WERI-Rb-1 (cell line): ENCODE measurements around the gene RAB22A.
"Not testable (repeated sequence)": the region's sequence is repeated elsewhere in the genome, so short reads cannot be mapped to it uniquely, and the experiment has no call there.

Source experiments
- DNase-seq: peaks from one replicate; pipeline ENCODE4 v3.0.0-alpha.2; 2020
- H3K27ac ChIP-seq: fragments of 250-450 bp; sonication (Bioruptor Pico); 2 replicates; pipeline ENCODE4 v1.5.1; 2020; ENCODE audit warnings: mild to moderate bottlenecking, moderate library complexity
- H3K27me3 ChIP-seq: fragments of 250-450 bp; sonication (Bioruptor Pico); 2 replicates; pipeline ENCODE4 v1.5.1; 2021; ENCODE audit warnings: mild to moderate bottlenecking, low read depth, moderate library complexity; ENCODE audit not compliant: insufficient read depth, severe bottlenecking
- H3K36me3 ChIP-seq: fragments of 250-450 bp; sonication (Bioruptor Pico); 2 replicates; pipeline ENCODE4 v1.5.1; 2020; ENCODE audit warnings: mild to moderate bottlenecking, moderate library complexity
- H3K4me3 ChIP-seq: 2 replicates; pipeline ENCODE4 v1.5.1; 2011; ENCODE audit warnings: low read depth, mild to moderate bottlenecking, control low read depth, low read length
- H3K9me3 ChIP-seq: fragments of 250-450 bp; sonication (Bioruptor Pico); 2 replicates; pipeline ENCODE4 v1.5.1; 2021; ENCODE audit warnings: mild to moderate bottlenecking, moderate library complexity; ENCODE audit not compliant: severe bottlenecking
- TF ChIP-seq, protein P1 (sequence below): IDR thresholded peaks from 2 replicates; pipeline ENCODE4 v1.5.1; 2011; ENCODE audit warnings: low read depth, mild to moderate bottlenecking, control low read depth, inconsistent platforms, low read length

RAB22A gene

DNA sequence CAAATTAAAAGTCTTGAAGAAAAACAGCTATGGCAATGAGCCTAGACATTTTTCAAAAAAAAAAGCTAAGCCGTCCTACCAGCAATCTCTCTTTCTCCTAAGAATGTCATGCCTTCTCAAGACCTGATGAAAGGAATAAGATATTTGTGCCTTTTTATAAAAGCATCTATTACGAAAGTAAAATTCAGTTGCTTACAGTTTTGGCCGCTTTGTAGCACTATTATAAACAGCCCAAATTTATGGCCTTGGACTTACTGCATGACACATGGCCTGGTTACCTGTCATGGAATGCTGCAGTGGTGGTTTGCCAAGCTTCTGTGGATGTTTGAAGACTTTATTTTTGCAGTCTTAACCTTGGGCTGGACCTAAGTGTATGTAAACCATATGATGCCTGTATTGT is 57.4 kb downstream of the RAB22A start:
- TF ChIP-seq, protein P1, sequence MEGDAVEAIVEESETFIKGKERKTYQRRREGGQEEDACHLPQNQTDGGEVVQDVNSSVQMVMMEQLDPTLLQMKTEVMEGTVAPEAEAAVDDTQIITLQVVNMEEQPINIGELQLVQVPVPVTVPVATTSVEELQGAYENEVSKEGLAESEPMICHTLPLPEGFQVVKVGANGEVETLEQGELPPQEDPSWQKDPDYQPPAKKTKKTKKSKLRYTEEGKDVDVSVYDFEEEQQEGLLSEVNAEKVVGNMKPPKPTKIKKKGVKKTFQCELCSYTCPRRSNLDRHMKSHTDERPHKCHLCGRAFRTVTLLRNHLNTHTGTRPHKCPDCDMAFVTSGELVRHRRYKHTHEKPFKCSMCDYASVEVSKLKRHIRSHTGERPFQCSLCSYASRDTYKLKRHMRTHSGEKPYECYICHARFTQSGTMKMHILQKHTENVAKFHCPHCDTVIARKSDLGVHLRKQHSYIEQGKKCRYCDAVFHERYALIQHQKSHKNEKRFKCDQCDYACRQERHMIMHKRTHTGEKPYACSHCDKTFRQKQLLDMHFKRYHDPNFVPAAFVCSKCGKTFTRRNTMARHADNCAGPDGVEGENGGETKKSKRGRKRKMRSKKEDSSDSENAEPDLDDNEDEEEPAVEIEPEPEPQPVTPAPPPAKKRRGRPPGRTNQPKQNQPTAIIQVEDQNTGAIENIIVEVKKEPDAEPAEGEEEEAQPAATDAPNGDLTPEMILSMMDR = no peak
- Histone ChIP-seq H3K36me3 (no peaks in the 10 kb centered on the region), H3K27ac (no peak overlapping the region), H3K27me3 (no peaks in the 10 kb centered on the region), H3K4me3 (no peak overlapping the region), H3K9me3 (no peaks in the 10 kb centered on the region)
- DNase-seq = no peak

DNA sequence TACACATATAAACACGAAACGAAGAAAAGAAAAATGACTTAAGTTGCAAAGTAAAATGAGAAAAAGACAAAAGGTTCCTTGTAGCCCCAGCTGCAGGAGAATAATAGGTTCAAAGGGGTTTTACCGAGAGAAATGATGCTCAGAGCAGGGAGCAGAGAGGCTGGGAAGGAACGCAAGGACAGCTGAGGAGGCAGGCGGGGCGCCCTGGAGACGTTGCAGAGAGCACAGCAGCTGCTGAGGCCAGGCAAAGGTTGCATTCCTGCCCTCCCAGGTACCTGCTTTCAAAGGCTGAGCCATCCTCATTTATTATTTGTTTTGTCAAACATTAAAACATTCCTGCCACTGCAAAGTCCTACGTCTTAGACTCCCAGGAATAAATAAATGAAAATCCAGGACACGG is 63.3 kb downstream of the RAB22A start:
- H3K36me3 ChIP-seq = no peaks in the 10 kb centered on the region
- TF ChIP-seq, protein P1 = no peak
- no peak overlapping the region for H3K27ac ChIP-seq
- H3K4me3 ChIP-seq = no peak overlapping the region
- no peak for DNase-seq
- no peaks in the 10 kb centered on the region for H3K9me3 ChIP-seq
- H3K27me3 ChIP-seq = no peaks in the 10 kb centered on the region

DNA sequence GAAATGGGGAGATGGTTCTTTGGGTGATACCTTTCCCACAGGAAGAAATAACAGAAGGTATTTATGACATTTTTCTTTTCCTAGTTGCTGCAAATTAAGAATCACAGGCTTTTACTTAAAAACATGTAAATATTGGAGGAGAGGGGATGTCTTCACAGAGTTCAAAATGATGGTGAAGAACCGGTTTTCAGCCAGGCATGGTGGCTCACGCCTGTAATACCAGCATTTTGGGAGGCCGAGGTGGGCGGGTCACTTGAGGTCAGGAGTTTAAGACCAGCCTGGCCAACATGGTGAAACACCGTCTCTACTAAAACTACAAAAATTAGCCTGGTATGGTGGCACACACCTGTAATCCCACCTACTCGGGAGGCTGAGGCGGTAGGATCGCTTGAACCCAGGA is 63.8 kb downstream of the RAB22A start:
- H3K27ac ChIP-seq, H3K4me3 ChIP-seq, H3K27me3 ChIP-seq, DNase-seq, H3K9me3 ChIP-seq, H3K36me3 ChIP-seq: not testable (repeated sequence)

DNA sequence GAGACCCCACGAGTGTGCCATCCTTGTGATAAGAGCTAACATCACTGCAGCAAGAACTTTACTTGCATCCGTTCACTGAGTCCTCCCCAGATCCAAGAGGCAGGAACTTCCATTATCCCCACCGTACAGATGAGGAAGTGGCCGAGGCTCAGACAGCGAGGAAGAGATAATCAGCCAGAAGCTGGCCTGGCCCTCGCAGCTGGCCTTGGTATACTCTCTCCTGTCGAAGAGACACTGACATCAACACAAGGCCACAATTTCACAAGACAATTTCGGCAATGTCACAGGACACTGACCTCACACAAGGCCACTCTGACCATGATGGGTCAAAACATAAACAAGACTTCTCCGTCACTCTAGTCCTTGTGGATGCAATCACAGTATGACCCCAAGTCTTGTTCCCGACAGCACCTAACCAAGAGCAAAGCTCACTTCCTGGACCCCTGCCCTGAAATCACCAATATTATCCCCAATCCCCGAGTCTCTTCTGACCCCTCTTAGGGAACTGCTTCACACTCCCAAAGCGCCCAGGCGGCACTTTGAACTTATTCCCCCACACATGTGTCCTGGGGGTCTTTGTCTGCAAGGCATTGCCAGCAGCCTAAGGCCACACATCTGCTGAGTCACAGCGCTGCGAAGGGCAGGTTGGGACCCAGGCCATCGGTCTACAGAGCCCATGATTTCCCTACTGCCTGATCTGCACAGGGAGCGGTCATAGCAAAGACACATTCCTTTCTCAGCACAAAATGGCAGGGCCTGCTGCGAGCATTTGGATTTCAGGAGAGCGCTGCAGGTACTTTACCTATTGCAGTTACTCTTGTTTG is 64.7 kb downstream of the RAB22A start:
- TF ChIP-seq, protein P1 = no peak
- no peak for DNase-seq
- Histone ChIP-seq H3K36me3 (no peaks in the 10 kb centered on the region), H3K27me3 (no peaks in the 10 kb centered on the region), H3K27ac (no peak overlapping the region), H3K9me3 (no peaks in the 10 kb centered on the region), H3K4me3 (no peak overlapping the region)

DNA sequence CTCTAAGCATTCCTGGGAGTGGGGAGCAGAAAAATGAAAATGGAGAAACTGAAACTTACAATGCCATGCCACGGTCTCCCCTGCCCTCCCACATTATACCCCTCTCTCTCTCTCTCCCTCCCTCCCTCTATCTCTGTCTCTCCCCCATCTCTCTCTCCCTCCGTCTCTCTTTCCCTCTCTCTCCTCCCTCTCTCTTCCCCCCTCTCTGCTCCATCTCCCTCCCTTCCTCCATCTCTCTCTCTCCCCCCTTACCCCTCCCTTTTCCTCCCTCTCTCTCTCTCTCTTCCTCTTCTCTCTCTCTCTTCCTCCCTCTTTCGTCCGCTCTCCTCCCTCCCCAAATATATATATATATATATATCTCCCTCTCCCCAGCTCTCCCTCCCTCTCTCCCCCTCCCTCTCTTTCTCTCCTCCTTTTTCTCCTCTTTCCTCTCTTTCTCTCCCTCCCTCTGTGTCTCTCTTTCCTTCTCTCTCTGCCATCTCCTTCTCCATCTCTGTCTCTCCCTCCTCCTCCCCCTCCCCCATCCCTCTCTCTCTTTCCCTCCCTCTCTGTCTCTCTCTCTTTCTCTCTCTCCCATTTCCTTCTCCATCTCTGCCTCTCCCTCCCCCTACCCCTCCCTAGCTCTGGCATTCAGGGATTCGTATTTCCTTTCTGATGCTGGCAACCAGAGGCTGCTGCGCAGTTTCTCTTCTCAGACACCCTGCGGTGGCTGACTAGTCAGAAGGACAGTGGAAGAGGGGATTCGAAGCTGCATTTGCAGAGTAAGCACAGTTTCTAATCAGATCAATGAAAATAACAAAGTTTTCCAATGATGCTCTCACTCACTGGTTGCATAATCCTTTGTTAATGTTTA is 65.6 kb downstream of the RAB22A start:
- no peak for DNase-seq
- H3K9me3 ChIP-seq = no peaks in the 10 kb centered on the region
- no peak overlapping the region for H3K27ac ChIP-seq

More for the DNA sequence above, 65.6 kb downstream of the RAB22A start:
- Histone ChIP-seq H3K4me3 (no peak overlapping the region), H3K36me3 (no peaks in the 10 kb centered on the region), H3K27me3 (no peaks in the 10 kb centered on the region)
- TF ChIP-seq, protein P1 = no peak
